Posterior cingulate gyrus (tissue), 11 donors: ENCODE data around the gene ADCY4.

Experiments used
- DNase-seq, 10 donors: peaks; one replicate each; pipeline versions ENCODE4 v3.0.0 to v3.0.0-alpha.2; 2020 to 2021; ENCODE audit warnings: mixed read lengths in 3 of 10
- intact Hi-C: fragments of 100-400 bp; cut with DNase I; formaldehyde crosslinking; loops from one replicate; pipeline ENCODE4 v1.15.1; 2023

Gene ADCY4

DNA sequence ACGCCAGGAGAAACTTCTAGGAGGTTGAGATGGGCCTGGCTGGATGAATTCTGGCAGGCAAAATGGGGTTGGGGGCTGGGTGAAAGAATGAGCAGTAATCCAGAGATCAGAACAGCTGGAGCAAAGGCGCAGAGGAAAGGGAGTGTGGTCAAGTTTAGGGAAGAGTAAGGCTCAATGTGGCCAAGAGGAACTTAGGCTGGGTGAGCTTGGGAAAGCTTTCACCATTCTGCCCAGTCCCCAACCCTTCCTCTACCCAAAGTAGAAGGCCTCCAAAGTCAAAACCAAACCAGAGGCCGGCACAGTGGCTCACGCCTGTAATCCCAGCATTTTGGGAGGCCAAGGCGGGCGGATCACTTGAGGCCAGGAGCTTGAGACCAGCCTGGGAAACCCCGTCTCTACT, 53.2 kb downstream of the ADCY4 start:
- intact Hi-C loops, result no loop called here

DNA sequence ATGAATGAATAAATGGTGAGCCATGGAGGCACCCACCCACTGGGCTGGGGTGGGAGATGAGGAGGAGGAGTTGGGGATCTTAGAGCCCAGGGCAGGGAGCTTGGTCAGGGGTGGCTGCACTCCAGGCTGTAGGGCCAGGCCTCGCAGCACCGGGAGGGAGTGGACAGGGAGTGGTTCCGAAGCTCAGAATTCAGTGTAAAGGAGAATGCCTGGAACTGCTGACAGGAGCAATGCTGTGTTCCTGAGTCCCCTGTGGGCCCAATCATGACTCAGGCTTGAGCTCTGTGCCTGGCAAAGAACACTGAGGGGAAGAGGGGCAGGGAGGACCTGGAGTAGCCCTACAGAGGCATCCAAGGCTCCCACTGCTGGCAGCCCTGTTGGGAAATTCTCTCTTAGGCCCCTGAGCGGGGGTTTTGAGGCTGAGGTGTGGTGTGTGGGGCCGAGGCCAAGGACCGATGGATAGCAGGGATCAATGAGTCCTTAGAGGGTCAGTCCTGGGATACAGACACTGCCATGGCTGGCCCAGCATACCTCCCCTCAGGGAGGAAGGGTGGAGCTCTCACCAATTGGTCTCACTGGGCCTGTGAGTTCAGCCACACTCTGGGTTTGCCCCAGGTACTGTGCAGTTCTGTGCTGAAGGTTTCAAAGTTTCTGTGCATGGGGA, 53.9 kb downstream of the ADCY4 start:
- DNase-seq, result peak in 3 of 10 donors; percentile 32 to 68 (median 42)
- intact Hi-C loops, result no loop called here

More for the DNA sequence above, 53.2 kb downstream of the ADCY4 start:
- DNase-seq, result peak in 2 of 10 donors; percentile 25 to 41

DNA sequence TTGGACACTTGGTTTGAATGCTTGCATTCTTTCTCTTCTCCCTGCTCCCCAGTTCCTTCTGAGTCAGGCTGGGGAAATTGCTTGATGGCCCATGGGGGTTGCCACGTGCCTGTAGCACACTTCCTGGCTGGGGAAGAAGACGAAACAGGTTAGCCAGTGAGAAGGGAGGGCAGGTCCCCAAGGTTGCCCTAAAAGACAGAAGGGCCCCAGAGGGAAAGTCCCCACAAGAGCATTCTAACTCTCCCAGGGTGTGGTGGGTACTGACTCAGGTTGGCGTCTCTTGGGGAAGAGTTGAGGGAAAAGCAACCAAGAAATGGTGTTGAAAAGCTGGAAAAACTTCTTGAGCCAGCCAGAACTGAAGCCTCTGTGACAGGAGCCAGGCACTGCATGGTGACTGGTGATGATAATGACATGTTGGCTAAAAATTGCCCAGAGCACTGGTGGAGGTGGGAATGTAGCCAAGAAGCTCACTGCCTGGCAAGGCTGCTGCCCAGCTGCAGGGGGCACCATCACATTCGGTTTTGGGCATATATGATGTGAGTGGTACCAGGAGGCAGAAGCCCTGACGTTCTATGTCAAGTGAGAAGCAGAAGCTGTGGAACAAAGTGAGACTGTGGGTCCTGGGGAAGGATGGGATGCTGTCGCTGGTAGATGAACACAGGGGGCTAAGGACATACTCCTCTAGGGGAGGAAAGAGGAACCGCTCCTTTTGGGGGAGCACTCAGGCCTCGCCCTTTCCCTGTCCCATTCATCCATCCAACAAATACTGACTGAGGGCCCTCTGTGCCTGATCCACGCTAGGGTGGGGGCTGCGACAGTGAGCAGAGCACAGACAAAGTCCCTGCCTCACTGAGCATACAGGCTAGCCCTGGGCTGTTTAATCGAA, 55.3 kb downstream of the ADCY4 start:
- intact Hi-C loops, result no loop called here
- peak in 7 of 10 donors; percentile 32 to 92 (median 50) for DNase-seq

DNA sequence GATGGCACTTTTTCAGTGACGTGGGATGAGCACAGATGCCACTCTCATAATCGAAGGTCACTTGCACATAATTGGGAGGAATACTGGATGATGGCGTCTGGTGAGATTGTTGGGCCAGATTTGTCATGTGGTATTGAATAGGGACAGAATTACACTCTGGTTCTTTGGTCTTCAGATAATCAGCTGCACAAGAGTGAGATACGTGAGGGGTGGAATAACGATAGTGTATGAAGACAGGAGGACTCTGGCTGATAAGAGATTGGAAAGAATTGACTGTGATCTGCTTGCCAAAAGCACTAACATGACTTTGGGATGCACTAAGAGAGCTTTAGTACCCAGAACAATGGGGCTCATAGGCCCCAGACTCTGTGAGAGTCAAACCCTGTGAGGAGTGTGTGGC, 56.4 kb downstream of the ADCY4 start:
- intact Hi-C loops, result no loop called here
- no peak for DNase-seq

DNA sequence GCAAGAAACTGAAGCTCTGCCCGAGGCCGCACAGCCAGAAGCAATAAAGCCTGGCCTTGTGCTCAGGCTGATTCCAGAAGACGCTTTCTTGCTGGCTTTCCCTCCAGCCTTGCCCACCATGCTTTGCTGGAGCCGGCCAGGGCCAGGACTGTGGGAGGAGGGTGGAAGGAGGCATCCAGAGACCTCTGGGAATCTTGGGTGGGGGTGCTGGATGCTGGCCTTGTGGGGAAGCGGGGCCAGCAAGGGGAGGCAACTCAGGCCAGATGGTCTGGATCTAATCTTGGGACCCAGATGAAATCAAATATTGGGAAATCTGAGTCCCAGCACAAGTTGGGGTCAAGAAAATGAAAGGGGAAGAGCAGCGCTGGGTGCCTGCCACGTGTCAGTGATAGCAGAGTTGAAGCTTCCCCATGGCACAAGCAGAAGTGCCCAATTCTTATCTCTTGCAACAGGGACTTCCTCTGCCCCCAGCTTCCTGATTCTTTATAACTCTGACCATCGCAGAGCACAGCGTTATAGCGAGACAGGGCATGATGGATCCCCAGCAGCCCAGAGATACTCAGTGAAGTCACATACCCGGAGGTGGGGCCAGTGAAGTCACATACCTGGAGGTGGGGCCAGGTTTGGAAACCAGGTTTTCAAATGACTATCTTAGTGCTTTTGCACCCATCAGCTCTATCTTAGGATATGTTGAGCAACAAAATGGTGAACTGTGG, 57.1 kb downstream of the ADCY4 start:
- peak in 3 of 10 donors; percentile 45 to 81 (median 52) for DNase-seq
- intact Hi-C loops, result no loop called here

DNA sequence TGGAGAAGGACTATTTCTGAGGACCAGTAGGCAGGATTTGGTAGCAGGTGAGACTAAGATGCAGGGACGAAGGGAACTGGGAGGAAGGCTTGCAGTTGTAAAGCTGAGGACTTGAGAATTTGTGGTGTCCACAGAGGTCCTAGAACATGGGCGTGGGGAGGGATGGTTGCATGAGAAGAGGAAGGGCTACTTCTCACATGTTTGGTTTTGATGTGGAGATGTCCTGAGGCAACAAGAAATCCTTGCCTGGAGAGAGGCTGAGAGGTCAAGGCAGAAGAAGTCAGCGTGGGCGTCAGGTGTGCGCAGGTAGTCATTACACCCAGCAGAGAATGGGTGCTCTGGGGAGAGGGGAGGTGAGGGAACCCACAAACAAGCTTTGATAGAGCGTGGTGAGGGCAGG, 57.8 kb downstream of the ADCY4 start:
- intact Hi-C loops, result no loop called here
- peak in 3 of 10 donors; percentile 3 to 45 (median 21) for DNase-seq

DNA sequence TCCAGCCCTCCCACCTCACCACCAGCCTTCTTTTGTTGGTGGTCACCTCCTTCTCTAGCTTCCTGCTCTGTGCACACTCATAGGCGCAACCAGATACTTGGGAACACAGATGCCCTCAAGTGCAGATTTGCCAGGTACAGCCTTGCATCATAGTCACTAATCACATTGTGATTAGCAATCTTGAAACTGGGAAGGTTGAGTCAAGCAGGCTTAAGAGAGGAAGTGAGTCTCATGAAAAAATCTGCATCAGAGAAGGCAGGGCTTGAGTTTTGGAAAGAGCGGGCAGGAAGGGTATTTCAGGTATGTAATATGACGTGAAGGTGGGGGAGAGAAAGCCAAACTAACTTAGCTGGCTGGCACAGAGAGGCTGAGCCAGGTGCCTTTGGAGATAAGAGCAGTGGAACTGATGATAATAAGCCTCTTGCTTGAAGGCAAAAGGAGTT, 60.7 kb downstream of the ADCY4 start:
- peak in 3 of 10 donors; percentile 7 to 42 (median 35) for DNase-seq
- intact Hi-C loops, result no loop called here

DNA sequence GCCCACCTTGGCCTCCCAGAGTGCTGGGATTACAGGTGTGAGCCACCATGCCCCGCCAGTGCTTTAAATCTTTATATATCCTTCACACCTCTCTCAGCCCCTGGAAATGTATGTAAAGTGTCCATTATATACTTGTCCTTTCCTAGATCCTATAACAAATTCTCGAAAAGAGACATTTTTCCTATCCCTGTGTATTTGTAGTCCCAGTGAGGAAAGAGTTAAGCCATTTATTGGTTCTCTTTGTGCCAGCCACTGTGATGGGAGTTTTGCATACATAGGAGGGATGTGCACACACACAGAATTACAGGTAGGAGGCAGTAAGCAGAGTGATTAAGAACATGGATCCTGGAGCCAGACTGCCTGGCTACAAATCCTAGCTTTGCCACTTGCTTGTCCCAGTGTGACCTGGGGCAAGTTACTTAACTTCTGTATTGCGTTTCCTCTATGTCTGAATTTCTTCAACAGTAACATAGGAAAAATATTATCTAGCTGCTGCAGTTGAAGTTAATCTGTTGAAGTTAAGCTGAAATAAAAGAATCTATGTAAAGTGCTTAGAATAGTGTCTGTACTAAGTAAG, 61.4 kb downstream of the ADCY4 start:
- intact Hi-C loops, result no loop called here
- peak in 2 of 10 donors; percentile 7 to 35 for DNase-seq

DNA sequence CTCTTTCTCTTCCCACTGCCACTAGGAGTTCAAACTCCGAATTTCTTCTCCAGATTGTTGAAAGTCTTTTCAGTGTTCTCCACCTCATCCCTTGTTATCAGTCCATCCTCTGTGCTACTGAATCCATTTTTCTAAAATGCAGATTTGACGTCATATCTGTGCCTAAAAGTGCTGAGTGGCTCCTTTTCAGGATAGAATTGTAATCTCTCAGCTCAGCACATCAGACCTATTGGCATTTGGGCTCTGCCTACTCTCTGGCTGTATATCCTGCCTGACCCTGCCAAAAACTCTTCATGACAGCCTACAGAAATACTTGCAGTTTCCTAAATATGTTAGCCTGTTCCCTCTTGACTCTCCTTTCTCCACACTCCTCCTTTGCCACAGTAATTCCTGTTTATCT, 62.4 kb downstream of the ADCY4 start:
- intact Hi-C loops, result no loop called here
- no peak for DNase-seq

DNA sequence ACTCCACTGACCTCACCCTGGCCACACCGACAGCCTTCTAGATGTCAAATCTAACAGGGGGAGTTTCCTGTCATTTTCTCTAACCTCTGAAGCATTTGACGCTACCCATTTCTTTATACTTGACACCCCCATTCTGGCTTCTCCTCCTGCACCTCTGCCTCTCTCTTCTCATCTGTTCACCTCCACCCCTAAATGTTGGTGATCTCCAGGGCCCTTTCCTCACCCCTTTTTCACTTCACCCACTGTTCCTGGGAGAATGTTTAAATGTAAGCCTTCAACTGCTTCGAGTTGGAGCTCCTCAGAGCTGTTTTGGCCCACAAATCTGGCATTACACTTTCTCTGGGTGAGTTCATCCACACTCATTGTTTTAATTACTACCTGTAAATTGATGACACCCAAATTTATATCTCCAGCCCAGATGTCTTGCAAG, 63.0 kb downstream of the ADCY4 start:
- intact Hi-C loops, result loop anchor here (1.0 to 2.0 kb wide), 2 partner anchors 27 to 29 kb away; partner anchors contain the start of genes DHRS1, NOP9 and TINF2

DNA sequence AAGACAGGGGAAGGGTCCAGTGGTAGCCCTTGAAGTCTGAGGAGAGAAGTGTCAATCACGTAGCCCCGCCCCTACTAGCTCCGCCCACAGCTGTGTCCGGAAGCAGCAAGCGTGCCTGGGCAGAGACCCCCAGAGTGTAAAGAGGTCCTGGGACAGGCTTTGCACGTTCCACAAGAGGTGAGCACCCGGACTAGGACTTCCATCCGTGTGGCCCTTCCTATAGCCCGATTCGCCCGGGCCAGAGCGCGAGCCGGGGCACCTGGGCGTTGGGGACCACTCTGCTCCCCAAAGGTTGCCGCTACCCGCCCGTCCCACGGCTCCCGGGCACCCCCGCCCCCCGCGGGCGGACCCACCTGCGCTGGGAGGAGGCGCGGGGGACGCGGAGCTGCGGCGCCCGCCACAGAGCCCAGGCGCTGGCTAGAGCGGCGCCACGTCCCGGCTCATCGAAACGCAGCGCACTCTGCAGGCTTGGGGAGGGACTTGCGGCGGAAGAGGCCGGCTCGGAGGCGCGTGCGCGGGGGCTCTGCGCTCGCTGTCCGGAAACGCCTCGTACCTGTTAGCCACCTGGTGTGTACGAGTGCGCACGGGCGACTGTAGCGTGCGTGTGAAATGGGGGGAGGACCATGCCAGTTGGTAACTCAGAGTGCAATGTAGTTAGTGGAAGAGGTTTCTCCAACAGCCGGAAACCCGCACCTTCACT, 63.6 kb downstream of the ADCY4 start, which contains the start of gene RABGGTA:
TSS of gene RABGGTA (minus strand) at position 464 of the 700 bp plus-strand sequence. CDS start 482 bp downstream, outside the sequence.
- DNase-seq, result peak; percentile 73 to 98 (median 84)
- intact Hi-C loops, result loop anchor here (1.0 to 2.0 kb wide), 2 partner anchors 28 kb away; partner anchors contain the start of genes DHRS1, NOP9 and TINF2

More for the DNA sequence above, 63.0 kb downstream of the ADCY4 start:
- no peak for DNase-seq

DNA sequence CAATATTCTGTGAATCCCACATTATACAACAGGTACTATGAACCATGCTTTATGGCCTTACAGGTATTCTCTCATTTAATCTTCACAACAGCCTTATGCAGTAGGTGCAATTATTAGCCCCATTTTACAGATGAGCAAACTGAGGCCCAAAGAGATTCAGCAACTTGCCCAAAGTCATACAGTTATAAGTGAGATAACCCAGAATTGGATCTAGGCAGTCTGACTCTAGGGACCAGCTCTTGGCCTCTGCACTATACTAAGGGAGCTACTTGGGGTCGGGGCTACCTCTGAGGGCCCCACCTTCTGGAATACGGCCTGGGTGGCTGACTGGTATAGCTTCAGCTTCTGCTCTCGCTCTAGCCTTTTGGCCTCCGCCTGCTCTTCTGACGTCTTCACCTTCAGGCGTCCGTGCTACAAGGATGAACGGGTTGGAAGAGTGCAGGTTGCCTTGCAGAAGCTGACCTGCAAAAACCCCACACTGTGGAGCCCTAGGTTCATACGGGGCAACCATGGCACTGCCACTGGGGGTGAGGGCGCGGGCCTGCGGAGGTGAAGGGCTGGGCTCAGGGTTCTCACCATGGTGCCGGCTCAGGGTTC, 64.2 kb downstream of the ADCY4 start:
- DNase-seq, result peak in 1 of 10 donors; percentile 66
- intact Hi-C loops, result loop anchor here (1.0 to 2.0 kb wide), 2 partner anchors 28 to 29 kb away; partner anchors contain the start of genes DHRS1, NOP9 and TINF2

DNA sequence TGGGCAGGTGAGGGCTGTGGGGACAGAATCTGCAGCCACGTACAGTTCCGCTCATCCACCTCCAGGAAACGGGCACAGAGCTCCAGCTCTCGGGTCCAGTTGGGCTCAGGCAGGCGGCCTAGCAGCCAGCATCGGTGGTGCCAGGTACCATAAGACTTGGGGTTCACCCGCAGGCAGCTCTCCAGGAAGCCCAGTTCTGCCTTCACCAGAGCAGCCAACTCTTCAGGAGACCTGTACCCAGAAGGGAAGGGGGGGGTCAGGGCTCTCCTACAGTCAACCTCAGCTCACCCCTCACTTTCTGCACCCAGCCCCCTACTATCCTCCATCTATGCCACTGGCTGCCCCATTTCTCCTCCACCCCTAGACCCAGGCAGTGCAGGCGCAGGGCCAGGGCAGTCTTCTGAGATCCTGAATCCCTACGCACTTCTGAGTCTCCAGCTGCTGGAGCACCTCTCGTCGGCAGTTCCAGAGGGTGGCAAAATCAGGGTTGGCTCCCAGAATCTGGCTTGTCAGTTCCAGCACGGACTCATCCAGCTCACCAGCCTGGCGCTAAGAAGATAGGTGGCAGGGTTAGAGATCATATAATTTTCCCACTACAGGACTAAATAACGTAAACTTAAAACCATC, 64.8 kb downstream of the ADCY4 start:
- intact Hi-C loops, result loop anchor here (2.0 kb wide), 1 partner anchor 27 kb away; the partner anchor contains the start of gene TINF2
- DNase-seq, result peak in 2 of 10 donors; percentile 39 to 56

DNA sequence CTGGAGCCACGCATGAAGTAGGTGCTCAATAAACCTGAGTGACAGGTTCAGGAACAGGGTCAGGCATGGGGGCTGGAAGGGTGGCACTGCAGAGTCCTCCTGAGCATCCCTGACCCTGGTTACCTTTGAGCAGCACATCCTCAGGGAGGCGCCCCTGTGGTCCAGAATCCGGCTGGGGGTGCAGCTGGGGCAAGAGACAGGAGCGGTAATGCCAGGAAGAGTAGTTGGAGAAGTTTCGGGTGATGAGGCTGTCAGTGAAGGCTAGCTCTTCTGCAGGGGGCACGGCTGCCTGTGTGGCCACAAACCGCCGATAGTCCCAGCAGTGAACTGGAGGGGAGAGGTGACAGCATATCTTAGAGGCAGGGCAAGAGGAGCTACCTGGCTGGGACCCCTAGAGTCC, 65.5 kb downstream of the ADCY4 start:
- peak in 2 of 10 donors; percentile 23 to 44 for DNase-seq
- intact Hi-C loops, result no loop called here
